Astrocyte (in vitro differentiated cells and primary cell): ENCODE data around the gene HAS3. TPM values are rescaled to one million over a fixed set of nuclear protein-coding genes. Genes with fewer than 3 reads are reported as not detected.
A peak's percentile ranks its signal among the peaks of the same experiment; 100 is the strongest.

Experiments used
- DNase-seq: peaks from one replicate; pipeline ENCODE4 v3.0.0-alpha.2; 2010; ENCODE audit warnings: low read depth
- FAIRE-seq: peaks from 2 replicates; lab custom pipeline; 2011; peaks lifted over from hg19 to GRCh38; lab: Jason Lieb, UNC
- H2AFZ ChIP-seq: 2 replicates; pipeline ENCODE4 v1.6.0; 2012; ENCODE audit warnings: low read depth, low read length, inconsistent platforms
- H3K27ac ChIP-seq: 2 replicates; pipeline ENCODE4 v1.5.1; 2011; ENCODE audit warnings: low read depth, low read length, inconsistent platforms
- H3K27me3 ChIP-seq: 2 replicates; pipeline ENCODE4 v1.6.0; 2011; ENCODE audit warnings: low read length, inconsistent platforms; ENCODE audit not compliant: insufficient read depth
- H3K36me3 ChIP-seq: 2 replicates; pipeline ENCODE4 v1.5.1; 2011; ENCODE audit warnings: low read length, inconsistent platforms; ENCODE audit not compliant: insufficient read depth
- H3K4me1 ChIP-seq: 2 replicates; pipeline ENCODE4 v1.5.1; 2011; ENCODE audit warnings: low read length, inconsistent platforms; ENCODE audit not compliant: insufficient read depth
- H3K4me2 ChIP-seq: 2 replicates; pipeline ENCODE4 v1.6.0; 2012; ENCODE audit warnings: low read length, inconsistent platforms
- H3K4me3 ChIP-seq: 2 replicates; pipeline ENCODE4 v1.5.1; 2011; ENCODE audit warnings: low read depth, mild to moderate bottlenecking, low read length, inconsistent platforms; ENCODE audit not compliant: insufficient read depth
- H3K79me2 ChIP-seq: 2 replicates; pipeline ENCODE4 v1.6.0; 2012; ENCODE audit warnings: mild to moderate bottlenecking, low read length, inconsistent platforms; ENCODE audit not compliant: insufficient read depth
- H3K9ac ChIP-seq: 2 replicates; pipeline ENCODE4 v1.6.0; 2012; ENCODE audit warnings: mild to moderate bottlenecking, low read length, inconsistent platforms
- H3K9me3 ChIP-seq: 2 replicates; pipeline ENCODE4 v1.5.1; 2012; ENCODE audit warnings: low read depth, mild to moderate bottlenecking, low read length, inconsistent platforms; ENCODE audit not compliant: insufficient read depth
- H4K20me1 ChIP-seq: 2 replicates; pipeline ENCODE4 v1.6.0; 2012; ENCODE audit warnings: low read length, inconsistent platforms; ENCODE audit not compliant: insufficient read depth
- H3K27ac Mint-ChIP-seq: one replicate; pipeline ENCODE4 v1.8.0; 2021; ENCODE audit warnings: mild to moderate bottlenecking, mixed read lengths; ENCODE audit not compliant: unreplicated experiment
- H3K27me3 Mint-ChIP-seq: one replicate; pipeline ENCODE4 v1.8.0; 2021; ENCODE audit warnings: low read depth, mixed read lengths; ENCODE audit not compliant: unreplicated experiment
- H3K36me3 Mint-ChIP-seq: one replicate; pipeline ENCODE4 v1.8.0; 2021; ENCODE audit warnings: low read depth, mixed read lengths; ENCODE audit not compliant: unreplicated experiment
- H3K4me1 Mint-ChIP-seq: one replicate; pipeline ENCODE4 v1.8.0; 2021; ENCODE audit warnings: low read depth, mixed read lengths; ENCODE audit not compliant: unreplicated experiment
- H3K4me3 Mint-ChIP-seq: one replicate; pipeline ENCODE4 v1.8.0; 2021; ENCODE audit warnings: mild to moderate bottlenecking, moderate library complexity, mixed read lengths; ENCODE audit not compliant: unreplicated experiment
- H3K9me3 Mint-ChIP-seq: one replicate; pipeline ENCODE4 v1.8.0; 2021; ENCODE audit warnings: mild to moderate bottlenecking, mixed read lengths; ENCODE audit not compliant: unreplicated experiment
- CTCF ChIP-seq: IDR thresholded peaks from 2 replicates; pipeline ENCODE4 v1.5.1; 2011; ENCODE audit warnings: low read depth, mild to moderate bottlenecking, inconsistent platforms, low read length, moderate library complexity; ENCODE audit not compliant: insufficient read depth
- EZH2 ChIP-seq: IDR thresholded peaks from 2 replicates; pipeline ENCODE4 v1.6.1; 2012; ENCODE audit warnings: mild to moderate bottlenecking, low read length, inconsistent platforms; ENCODE audit not compliant: insufficient read depth
- total RNA-seq: library from RNA; stranded (reverse); gene quantifications from 2 replicates; pipeline ENCODE4 v1.2.1, GENCODE V29; 2021

HAS3 gene
- total RNA-seq, 1 donor from 2014 or later = 2.0 TPM

GRCh38 chr16:69130461-69130860 lies 25.0 kb downstream of the HAS3 start:
- FAIRE-seq = no peak
- DNase-seq = no peak
- Histone ChIP-seq H3K36me3 (no peaks in the 10 kb centered on the region), H3K27me3 (no peaks in the 10 kb centered on the region), H3K27ac (no peak overlapping the region), H2AFZ (no peak overlapping the region), H3K9me3 (no peaks in the 10 kb centered on the region), H3K4me3 (peak overlapping the region; percentile 96), H3K9ac (no peak overlapping the region), H3K4me1 (peaks cover 10% of the 10 kb centered on the region), H3K79me2 (peaks cover 91% of the 10 kb centered on the region), H4K20me1 (peaks cover 74% of the 10 kb centered on the region), H3K4me2 (peak overlapping the region; percentile 91)
- Mint-ChIP-seq H3K4me1 (peaks cover 30% of the 10 kb centered on the region), H3K4me3 (peak overlapping the region; percentile 99), H3K9me3 (no peaks in the 10 kb centered on the region), H3K36me3 (peaks cover 7% of the 10 kb centered on the region), H3K27me3 (no peaks in the 10 kb centered on the region), H3K27ac (no peak overlapping the region)
- TF ChIP-seq EZH2 = no peak
- TF ChIP-seq CTCF = no peak

DNA sequence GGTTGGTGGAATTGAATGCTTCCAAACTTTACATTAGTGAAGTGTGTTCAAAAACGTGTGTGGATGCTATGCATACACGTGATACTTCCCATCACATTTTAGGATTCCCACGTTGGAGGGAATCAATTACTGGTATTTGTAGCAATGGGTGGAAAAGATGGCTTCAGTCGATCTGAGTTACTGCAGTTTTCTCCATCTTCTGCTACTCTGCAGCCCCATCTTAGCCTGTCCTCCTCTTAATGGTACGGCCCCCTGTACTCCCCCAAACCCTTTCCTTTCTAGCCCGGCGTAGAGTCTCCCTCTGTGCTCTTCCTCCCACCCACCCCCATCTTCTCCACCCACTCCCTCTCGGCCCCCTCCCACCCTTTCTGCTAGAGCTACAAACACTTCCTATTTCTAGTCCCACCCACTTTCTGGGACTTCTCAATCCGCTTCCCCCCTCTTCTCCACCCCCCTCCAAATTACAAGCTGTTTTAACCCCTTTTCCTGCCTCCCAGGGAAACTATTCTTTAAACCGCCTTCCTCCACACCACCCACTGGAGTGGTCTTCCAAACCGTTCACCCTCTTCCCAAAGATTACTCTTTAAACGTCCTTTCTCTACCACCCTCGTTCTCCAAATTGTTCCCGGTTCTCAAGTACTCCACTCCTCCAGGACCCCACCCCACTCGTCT lies 25.9 kb downstream of the HAS3 start:
- peaks cover 91% of the 10 kb centered on the region for H3K79me2 ChIP-seq
- H3K9me3 ChIP-seq = no peaks in the 10 kb centered on the region
- Mint-ChIP-seq H3K4me3 (peak overlapping the region; percentile 99), H3K27me3 (no peaks in the 10 kb centered on the region), H3K4me1 (peaks cover 25% of the 10 kb centered on the region), H3K36me3 (peaks cover 7% of the 10 kb centered on the region), H3K27ac (peak overlapping the region; percentile 93), H3K9me3 (no peaks in the 10 kb centered on the region)
- FAIRE-seq (no peak), DNase-seq (no peak)
- TF ChIP-seq EZH2 = no peak
- TF ChIP-seq CTCF = no peak
- peaks cover 10% of the 10 kb centered on the region for H3K4me1 ChIP-seq
- H3K27me3 ChIP-seq = no peaks in the 10 kb centered on the region
- peak overlapping the region; percentile 99 for H3K9ac ChIP-seq
- peaks cover 71% of the 10 kb centered on the region for H4K20me1 ChIP-seq
- no peak overlapping the region for H2AFZ ChIP-seq
- no peaks in the 10 kb centered on the region for H3K36me3 ChIP-seq
- H3K4me3 ChIP-seq = peak overlapping the region; percentile 96
- H3K27ac ChIP-seq = peak overlapping the region; percentile 76
- H3K4me2 ChIP-seq = peak overlapping the region; percentile 91

DNA sequence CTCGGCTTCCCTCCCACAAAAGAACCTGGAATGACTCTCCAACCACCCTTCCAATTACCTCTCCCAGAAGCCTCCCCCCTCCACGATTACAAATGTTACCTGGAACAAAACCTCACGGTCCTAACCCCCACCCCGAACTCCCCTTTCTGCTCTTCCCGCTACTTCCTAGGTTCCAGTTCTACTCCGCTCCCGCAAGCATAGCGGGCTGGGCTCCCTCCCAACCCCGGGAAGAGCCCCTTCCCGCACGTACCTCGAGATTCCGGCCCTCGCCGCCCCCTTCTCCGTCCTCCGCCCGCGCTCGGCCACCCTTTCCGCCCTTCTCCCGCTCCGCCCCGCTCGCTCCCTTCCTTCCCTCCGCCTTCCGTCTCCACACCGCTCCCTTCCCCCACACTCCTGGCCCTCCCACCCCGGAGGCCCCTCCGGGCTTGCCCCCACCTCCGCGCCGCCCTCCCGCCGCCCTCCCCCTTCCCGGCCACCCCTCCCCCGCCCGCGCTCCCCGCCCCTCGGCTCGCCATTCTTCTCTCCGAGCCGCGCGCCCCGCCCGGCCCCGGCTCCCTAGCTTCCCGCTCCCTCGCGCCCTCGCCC lies 26.5 kb downstream of the HAS3 start:
- DNase-seq (peak; percentile 61), FAIRE-seq (no peak)
- H3K4me3 Mint-ChIP-seq = peak overlapping the region; percentile 99
- no peak overlapping the region for H2AFZ ChIP-seq
- H3K79me2 ChIP-seq = peaks cover 91% of the 10 kb centered on the region
- no peaks in the 10 kb centered on the region for H3K27me3 Mint-ChIP-seq
- peaks cover 12% of the 10 kb centered on the region for H3K36me3 Mint-ChIP-seq
- H3K36me3 ChIP-seq = peaks cover 5% of the 10 kb centered on the region
- H3K9me3 Mint-ChIP-seq = no peaks in the 10 kb centered on the region
- H3K27me3 ChIP-seq = no peaks in the 10 kb centered on the region
- H3K4me1 ChIP-seq = peaks cover 10% of the 10 kb centered on the region
- no peaks in the 10 kb centered on the region for H3K9me3 ChIP-seq
- TF ChIP-seq CTCF (no peak), EZH2 (no peak)
- H3K27ac Mint-ChIP-seq = peak overlapping the region; percentile 93
- peak overlapping the region; percentile 96 for H3K4me3 ChIP-seq
- peak overlapping the region; percentile 76 for H3K27ac ChIP-seq
- H3K4me2 ChIP-seq = peak overlapping the region; percentile 96
- H3K4me1 Mint-ChIP-seq = peaks cover 25% of the 10 kb centered on the region
- H4K20me1 ChIP-seq = peaks cover 71% of the 10 kb centered on the region
- peak overlapping the region; percentile 99 for H3K9ac ChIP-seq
